Peyer's patch (tissue), 4 donors: Measurements from ENCODE around the gene SLC30A2. TPM values are rescaled to one million over a fixed set of nuclear protein-coding genes. Genes with fewer than 3 reads are reported as not detected.

Experiments
- small RNA-seq, 2 donors: library from RNA; depleted of rRNA; stranded (forward); fragments of <200 nt; gene quantifications; one replicate each; pipeline ENCODE3, GENCODE V24; 2016
- total RNA-seq, 4 donors: library from RNA; depleted of rRNA; stranded (reverse); fragments of >200 nt; gene quantifications; one replicate each; pipeline ENCODE4 v1.1.0, GENCODE V29; 2016

Gene SLC30A2
- total RNA-seq, 4 donors from 2014 or later = 0.18 to 13.2 (median 1.7) TPM; not detected in 1

Small RNA genes lying within 50 kb of the gene (small RNA-seq; reads per million reads assigned to genes)
- gene RF00283 = 0 reads per million in 2 donors
- 0 reads per million in 2 donors for gene RF00492

Other genes starting within 250 kb of the SLC30A2 start
- 10 to 100 TPM; 16.1 to 30.1 (median 22.0) TPM for gene SELENON, start 245.9 kb downstream of the SLC30A2 start, total RNA-seq
- 100 to 1,000 TPM; 122 to 173 (median 131) TPM for gene MTFR1L, start 226.2 kb downstream of the SLC30A2 start, total RNA-seq
- 1 to 10 TPM in 1 of 4 donors, under 1 TPM in 1, not detected in 2; 0.95 to 1.6 TPM for gene AUNIP, start 186.7 kb downstream of the SLC30A2 start, total RNA-seq
- gene PAQR7, start 170.4 kb downstream of the SLC30A2 start, total RNA-seq = 10 to 100 TPM in 1 of 4 donors, 1 to 10 TPM in 3; 6.7 to 12.1 (median 7.8) TPM
- gene STMN1, start 139.7 kb downstream of the SLC30A2 start, total RNA-seq = 10 to 100 TPM; 21.2 to 62.7 (median 26.8) TPM
- gene PAFAH2, start 48.1 kb downstream of the SLC30A2 start, total RNA-seq = 10 to 100 TPM; 15.7 to 57.8 (median 48.4) TPM
- gene EXTL1, start 24.3 kb downstream of the SLC30A2 start, total RNA-seq = not detected
- gene TRIM63, start 21.5 kb upstream of the SLC30A2 start, total RNA-seq = under 1 TPM in 2 of 4 donors, not detected in 2; 0.53 to 0.95 TPM
- gene PDIK1L, start 65.7 kb upstream of the SLC30A2 start, total RNA-seq = 10 to 100 TPM in 3 of 4 donors, 1 to 10 TPM in 1; 8.3 to 13.2 (median 12.4) TPM
- gene FAM110D, start 113.0 kb upstream of the SLC30A2 start, total RNA-seq = 1 to 10 TPM in 3 of 4 donors, not detected in 1; 1.3 to 6.6 (median 1.3) TPM
- gene C1orf232, start 122.8 kb upstream of the SLC30A2 start, total RNA-seq = not detected
- gene ZNF593, start 123.8 kb upstream of the SLC30A2 start, total RNA-seq = 10 to 100 TPM; 11.7 to 19.5 (median 15.5) TPM
- not detected for gene ZNF593OS, start 125.7 kb upstream of the SLC30A2 start, total RNA-seq
- gene CNKSR1, start 131.4 kb upstream of the SLC30A2 start, total RNA-seq = 100 to 1,000 TPM in 2 of 4 donors, 10 to 100 TPM in 2; 28.9 to 160 (median 105) TPM
- gene CATSPER4, start 144.5 kb upstream of the SLC30A2 start, total RNA-seq = not detected
- 10 to 100 TPM; 11.0 to 32.2 (median 12.9) TPM for gene CEP85, start 188.1 kb upstream of the SLC30A2 start, total RNA-seq
- 10 to 100 TPM; 62.7 to 91.8 (median 89.6) TPM for gene SH3BGRL3, start 234.0 kb upstream of the SLC30A2 start, total RNA-seq